K562 (cell line): ENCODE measurements around the gene WNT11. TPM values are rescaled to one million over a fixed set of nuclear protein-coding genes. Genes with fewer than 3 reads are reported as not detected.
A peak's percentile ranks its signal among the peaks of the same experiment; 100 is the strongest.

Source experiments
- BCOR ChIP-seq: fragments of 450-650 bp; IDR thresholded peaks from 2 replicates; pipeline ENCODE4 v1.6.1; 2016
- CLOCK ChIP-seq: fragments of 250-450 bp; sonication (Bioruptor Pico); IDR thresholded peaks from 2 replicates; pipeline ENCODE4 v1.4.0; 2020; ENCODE audit warnings: mild to moderate bottlenecking, moderate library complexity, borderline replicate concordance
- ELF4 ChIP-seq: fragments of 450-650 bp; formaldehyde crosslinking; IDR thresholded peaks from 2 replicates; pipeline ENCODE4 v1.4.0; 2022; ENCODE audit warnings: missing genetic modification characterization
- EP400 ChIP-seq: fragments of 450-650 bp; IDR thresholded peaks from 2 replicates; pipeline ENCODE4 v1.6.1; 2017; ENCODE audit warnings: antibody characterized with exemption, mild to moderate bottlenecking, moderate library complexity
- FOXP4 ChIP-seq: sonication (generic); formaldehyde crosslinking; IDR thresholded peaks from 2 replicates; pipeline ENCODE4 v1.8.0; 2022; ENCODE audit warnings: mild to moderate bottlenecking, missing genetic modification reagents, borderline replicate concordance
- KLF13 ChIP-seq: fragments of 450-650 bp; IDR thresholded peaks from 2 replicates; pipeline ENCODE4 v1.6.1; 2016; ENCODE audit warnings: missing genetic modification characterization, low read depth, mild to moderate bottlenecking, missing compliant biosample characterization, moderate library complexity, borderline replicate concordance
- NFIX ChIP-seq: fragments of 250-450 bp; sonication (Bioruptor Pico); IDR thresholded peaks from 2 replicates; pipeline ENCODE4 v1.4.0; 2020; ENCODE audit warnings: low read depth, mild to moderate bottlenecking, moderate library complexity
- PCBP1 ChIP-seq: fragments of 200-400 bp; formaldehyde crosslinking; IDR thresholded peaks from 2 replicates; pipeline ENCODE4 v1.6.1; 2018; ENCODE audit warnings: mild to moderate bottlenecking, low read depth, low read length; ENCODE audit not compliant: poor library complexity, severe bottlenecking
- PCBP2 ChIP-seq: fragments of 200-400 bp; formaldehyde crosslinking; IDR thresholded peaks from 2 replicates; pipeline ENCODE4 v1.6.1; 2018; ENCODE audit warnings: low read length, low read depth, mild to moderate bottlenecking, moderate library complexity; ENCODE audit not compliant: poor library complexity, severe bottlenecking
- POLR2AphosphoS2 ChIP-seq: IDR thresholded peaks from 2 replicates; pipeline ENCODE4 v1.6.1; 2012; ENCODE audit warnings: low read length, improper control_type of control experiment
- RBM25 ChIP-seq: fragments of 200-400 bp; formaldehyde crosslinking; IDR thresholded peaks from 2 replicates; pipeline ENCODE4 v1.6.1; 2018; ENCODE audit warnings: low read length, low read depth, moderate library complexity; ENCODE audit not compliant: severe bottlenecking
- SMAD4 ChIP-seq: fragments of 250-450 bp; sonication (Bioruptor Pico); conservative IDR thresholded peaks from 2 replicates; pipeline ENCODE4 v1.8.0; 2021; ENCODE audit warnings: inconsistent platforms, mild to moderate bottlenecking, moderate library complexity
- SMARCA5 ChIP-seq: fragments of 450-650 bp; IDR thresholded peaks from 2 replicates; pipeline ENCODE4 v1.6.1; 2016
- SMARCE1 ChIP-seq: fragments of 450-650 bp; IDR thresholded peaks from 2 replicates; pipeline ENCODE4 v1.7.1; 2016; ENCODE audit warnings: mild to moderate bottlenecking
- SNIP1 ChIP-seq: fragments of 450-650 bp; IDR thresholded peaks from 2 replicates; pipeline ENCODE4 v1.7.1; 2017; ENCODE audit warnings: low read depth, mild to moderate bottlenecking
- TRIM25 ChIP-seq: fragments of 450-650 bp; IDR thresholded peaks from 2 replicates; pipeline ENCODE4 v1.7.0; 2016; ENCODE audit warnings: borderline replicate concordance
- ZBTB12 ChIP-seq: fragments of 250-450 bp; sonication (Bioruptor Pico); IDR thresholded peaks from 2 replicates; pipeline ENCODE4 v1.4.0; 2020
- ZC3H4 ChIP-seq: sonication (generic); formaldehyde crosslinking; IDR thresholded peaks from 2 replicates; pipeline ENCODE4 v1.9.0; 2021; ENCODE audit warnings: missing genetic modification reagents, borderline replicate concordance
- ZNF23 ChIP-seq: fragments of 250-450 bp; sonication (Bioruptor Pico); IDR thresholded peaks from 2 replicates; pipeline ENCODE4 v1.4.0; 2020; ENCODE audit warnings: mild to moderate bottlenecking
- ZNF24 ChIP-seq: fragments of 450-650 bp; IDR thresholded peaks from 2 replicates; pipeline ENCODE4 v1.6.1; 2016
- polyA plus RNA-seq, 8 experiments: library from polyadenylated mRNA; depleted of rRNA in 4 of 8; stranded (reverse) in 5 of 8; unstranded in 3 of 8; fragments of >200 nt; fragmentation: Nextera tagmentation in 2 of 8; fragmentation: Illumina TruSeq in 1 of 8; extraction: Ambion mirVana in 2 of 8; extraction: Trizol in 1 of 8; gene quantifications; 2 replicates each; pipeline versions ENCODE4 v1.2.1 to v1.2.3, GENCODE V29; 2011 to 2014; ENCODE audit warnings: inconsistent platforms in 1 of 8, missing spikeins in 1 of 8
- total RNA-seq, 7 experiments: library from RNA; depleted of rRNA in 6 of 7; stranded (reverse); fragments of >200 nt in 6 of 7; fragmentation: Illumina TruSeq in 2 of 7; extraction: Trizol in 2 of 7; gene quantifications; 2 replicates each; pipeline versions ENCODE4 v1.2.1 to v1.2.3, GENCODE V29; 2011 to 2021; ENCODE audit warnings: low replicate concordance in 1 of 7

Gene WNT11
- total and polyA plus RNA-seq, 9 of the 15 experiments (the other 6 are each of a cell fraction or from before 2014, with no cell fraction given) = 0.03 to 0.20 (median 0.09) TPM; not detected in 4

- no peak for TF ChIP-seq CLOCK
- TF ChIP-seq ELF4 (CRISPR knock-in tag) = peak; percentile 88
- peak; percentile 85 for TF ChIP-seq KLF13
- TF ChIP-seq EP400 = peak; percentile 48; the same call in 1 of the 2 replicates
- peak; percentile 58; the same call in 1 of the 2 replicates for TF ChIP-seq SNIP1
- no peak for TF ChIP-seq ZNF24
- 0 out of 2 replicates have a peak, but pooled peaks have one; percentile 6 for TF ChIP-seq FOXP4 (CRISPR knock-in tag)
- no peak for TF ChIP-seq NFIX (CRISPR knock-in tag)
- peak; percentile 90; the same call in 1 of the 2 replicates for TF ChIP-seq SMARCA5
- TF ChIP-seq TRIM25 = no peak
- TF ChIP-seq ZC3H4 (CRISPR knock-in tag) = no peak
- 0 out of 2 replicates have a peak, but pooled peaks have one; percentile 7 for TF ChIP-seq SMAD4
- no peak for TF ChIP-seq PCBP2
- TF ChIP-seq BCOR = peak; percentile 95
- TF ChIP-seq PCBP1 = peak; percentile 69
- TF ChIP-seq SMARCE1 = 0 out of 2 replicates have a peak, but pooled peaks have one; percentile 6
- no peak for TF ChIP-seq ZNF23 (CRISPR knock-in tag)
- TF ChIP-seq ZBTB12 (CRISPR knock-in tag) = no peak
- TF ChIP-seq POLR2AphosphoS2 = no peak
- peak; percentile 98 for TF ChIP-seq RBM25
These were observed 30.0 kb upstream of the WNT11 start (continued) for GRCh38 chr11:76236092-76236999.
